K562 (cell line): ENCODE data around the gene CD72. TPM values are rescaled to one million over a fixed set of nuclear protein-coding genes. Genes with fewer than 3 reads are reported as not detected.

Source experiments
- MYNN ChIP-seq, 2 experiments: sonication (generic); formaldehyde crosslinking in 1 of 2; IDR thresholded peaks; 2 replicates each; pipeline versions ENCODE4 v1.5.0 to v1.6.1; 2016 to 2020; ENCODE audit warnings: antibody characterized with exemption in 1 of 2, missing genetic modification reagents in 1 of 2
- NONO ChIP-seq, 2 experiments: fragments of 200-400 bp in 1 of 2; fragments of 450-650 bp in 1 of 2; formaldehyde crosslinking in 1 of 2; IDR thresholded peaks; 2 replicates each; pipeline ENCODE4 v1.6.1; 2017; ENCODE audit warnings: low read depth in 2 of 2, mild to moderate bottlenecking in 2 of 2, moderate library complexity in 2 of 2, low read length in 1 of 2
- NR2C1 ChIP-seq, 2 experiments: fragments of 450-650 bp; IDR thresholded peaks; 2 replicates each; pipeline ENCODE4 v1.6.1; 2017; ENCODE audit warnings: mild to moderate bottlenecking in 2 of 2, antibody characterized with exemption in 1 of 2, inconsistent platforms in 1 of 2, missing compliant biosample characterization in 1 of 2, missing genetic modification characterization in 1 of 2
- SMC3 ChIP-seq: conservative IDR thresholded peaks from 2 replicates; pipeline ENCODE4 v1.6.1; 2011; ENCODE audit warnings: low read depth, low read length, improper control_type of control experiment; ENCODE audit not compliant: insufficient read depth
- ZNF695 ChIP-seq: fragments of 450-650 bp; formaldehyde crosslinking; IDR thresholded peaks from 2 replicates; pipeline ENCODE4 v1.4.0; 2020; ENCODE audit warnings: mild to moderate bottlenecking, moderate library complexity
- polyA plus RNA-seq, 8 experiments: library from polyadenylated mRNA; depleted of rRNA in 4 of 8; stranded (reverse) in 5 of 8; unstranded in 3 of 8; fragments of >200 nt; fragmentation: Nextera tagmentation in 2 of 8; fragmentation: Illumina TruSeq in 1 of 8; extraction: Ambion mirVana in 2 of 8; extraction: Trizol in 1 of 8; gene quantifications; 2 replicates each; pipeline versions ENCODE4 v1.2.1 to v1.2.3, GENCODE V29; 2011 to 2014; ENCODE audit warnings: inconsistent platforms in 1 of 8, missing spikeins in 1 of 8
- total RNA-seq, 7 experiments: library from RNA; depleted of rRNA in 6 of 7; stranded (reverse); fragments of >200 nt in 6 of 7; fragmentation: Illumina TruSeq in 2 of 7; extraction: Trizol in 2 of 7; gene quantifications; 2 replicates each; pipeline versions ENCODE4 v1.2.1 to v1.2.3, GENCODE V29; 2011 to 2021; ENCODE audit warnings: low replicate concordance in 1 of 7
- TF ChIP-seq, protein P1 (sequence below): fragments of 200-600 bp; sonication (generic); IDR thresholded peaks from one replicate; pipeline ENCODE4 v1.6.1; 2012; ENCODE audit warnings: mild to moderate bottlenecking, low read depth, low read length, inconsistent platforms
- TF ChIP-seq, protein P2 (sequence below): IDR thresholded peaks from 2 replicates; pipeline ENCODE4 v1.6.1; 2012; ENCODE audit warnings: low read depth, low read length, improper control_type of control experiment, borderline replicate concordance

Gene CD72
- total and polyA plus RNA-seq, 9 of the 15 experiments (the other 6 are each of a cell fraction or from before 2014, with no cell fraction given): 0.11 to 0.78 (median 0.27) TPM; not detected in 1

DNA sequence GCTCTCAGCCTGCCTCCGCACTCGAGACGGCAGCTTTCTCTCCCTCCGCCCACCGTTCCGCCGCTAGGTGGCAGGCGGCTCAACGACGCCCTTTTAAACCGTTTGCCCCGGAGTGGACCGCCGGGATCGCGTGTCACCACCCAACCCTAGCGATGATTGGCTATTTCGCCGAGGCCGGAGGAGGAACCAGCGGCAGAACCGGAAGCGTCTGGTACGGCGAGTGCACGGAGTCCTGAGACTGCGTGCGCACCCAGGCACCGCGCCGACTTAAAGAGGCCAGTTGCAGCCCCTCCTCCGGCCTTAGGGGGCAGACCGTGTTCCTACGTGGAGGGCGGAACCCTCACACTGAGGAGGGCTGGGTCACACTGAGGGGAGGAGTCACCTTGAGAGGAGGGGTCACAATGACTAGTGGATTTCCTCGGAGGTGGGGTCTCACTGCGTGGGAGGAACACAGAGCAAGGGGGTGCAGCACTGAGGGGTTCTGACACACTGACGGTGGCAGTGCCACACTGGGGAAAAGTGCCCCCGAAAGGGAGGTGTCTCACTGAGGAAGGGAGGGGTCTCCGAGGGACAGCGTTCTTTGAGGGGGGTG lies 14.1 kb downstream of the CD72 start (continued):
- TF ChIP-seq, protein P1, sequence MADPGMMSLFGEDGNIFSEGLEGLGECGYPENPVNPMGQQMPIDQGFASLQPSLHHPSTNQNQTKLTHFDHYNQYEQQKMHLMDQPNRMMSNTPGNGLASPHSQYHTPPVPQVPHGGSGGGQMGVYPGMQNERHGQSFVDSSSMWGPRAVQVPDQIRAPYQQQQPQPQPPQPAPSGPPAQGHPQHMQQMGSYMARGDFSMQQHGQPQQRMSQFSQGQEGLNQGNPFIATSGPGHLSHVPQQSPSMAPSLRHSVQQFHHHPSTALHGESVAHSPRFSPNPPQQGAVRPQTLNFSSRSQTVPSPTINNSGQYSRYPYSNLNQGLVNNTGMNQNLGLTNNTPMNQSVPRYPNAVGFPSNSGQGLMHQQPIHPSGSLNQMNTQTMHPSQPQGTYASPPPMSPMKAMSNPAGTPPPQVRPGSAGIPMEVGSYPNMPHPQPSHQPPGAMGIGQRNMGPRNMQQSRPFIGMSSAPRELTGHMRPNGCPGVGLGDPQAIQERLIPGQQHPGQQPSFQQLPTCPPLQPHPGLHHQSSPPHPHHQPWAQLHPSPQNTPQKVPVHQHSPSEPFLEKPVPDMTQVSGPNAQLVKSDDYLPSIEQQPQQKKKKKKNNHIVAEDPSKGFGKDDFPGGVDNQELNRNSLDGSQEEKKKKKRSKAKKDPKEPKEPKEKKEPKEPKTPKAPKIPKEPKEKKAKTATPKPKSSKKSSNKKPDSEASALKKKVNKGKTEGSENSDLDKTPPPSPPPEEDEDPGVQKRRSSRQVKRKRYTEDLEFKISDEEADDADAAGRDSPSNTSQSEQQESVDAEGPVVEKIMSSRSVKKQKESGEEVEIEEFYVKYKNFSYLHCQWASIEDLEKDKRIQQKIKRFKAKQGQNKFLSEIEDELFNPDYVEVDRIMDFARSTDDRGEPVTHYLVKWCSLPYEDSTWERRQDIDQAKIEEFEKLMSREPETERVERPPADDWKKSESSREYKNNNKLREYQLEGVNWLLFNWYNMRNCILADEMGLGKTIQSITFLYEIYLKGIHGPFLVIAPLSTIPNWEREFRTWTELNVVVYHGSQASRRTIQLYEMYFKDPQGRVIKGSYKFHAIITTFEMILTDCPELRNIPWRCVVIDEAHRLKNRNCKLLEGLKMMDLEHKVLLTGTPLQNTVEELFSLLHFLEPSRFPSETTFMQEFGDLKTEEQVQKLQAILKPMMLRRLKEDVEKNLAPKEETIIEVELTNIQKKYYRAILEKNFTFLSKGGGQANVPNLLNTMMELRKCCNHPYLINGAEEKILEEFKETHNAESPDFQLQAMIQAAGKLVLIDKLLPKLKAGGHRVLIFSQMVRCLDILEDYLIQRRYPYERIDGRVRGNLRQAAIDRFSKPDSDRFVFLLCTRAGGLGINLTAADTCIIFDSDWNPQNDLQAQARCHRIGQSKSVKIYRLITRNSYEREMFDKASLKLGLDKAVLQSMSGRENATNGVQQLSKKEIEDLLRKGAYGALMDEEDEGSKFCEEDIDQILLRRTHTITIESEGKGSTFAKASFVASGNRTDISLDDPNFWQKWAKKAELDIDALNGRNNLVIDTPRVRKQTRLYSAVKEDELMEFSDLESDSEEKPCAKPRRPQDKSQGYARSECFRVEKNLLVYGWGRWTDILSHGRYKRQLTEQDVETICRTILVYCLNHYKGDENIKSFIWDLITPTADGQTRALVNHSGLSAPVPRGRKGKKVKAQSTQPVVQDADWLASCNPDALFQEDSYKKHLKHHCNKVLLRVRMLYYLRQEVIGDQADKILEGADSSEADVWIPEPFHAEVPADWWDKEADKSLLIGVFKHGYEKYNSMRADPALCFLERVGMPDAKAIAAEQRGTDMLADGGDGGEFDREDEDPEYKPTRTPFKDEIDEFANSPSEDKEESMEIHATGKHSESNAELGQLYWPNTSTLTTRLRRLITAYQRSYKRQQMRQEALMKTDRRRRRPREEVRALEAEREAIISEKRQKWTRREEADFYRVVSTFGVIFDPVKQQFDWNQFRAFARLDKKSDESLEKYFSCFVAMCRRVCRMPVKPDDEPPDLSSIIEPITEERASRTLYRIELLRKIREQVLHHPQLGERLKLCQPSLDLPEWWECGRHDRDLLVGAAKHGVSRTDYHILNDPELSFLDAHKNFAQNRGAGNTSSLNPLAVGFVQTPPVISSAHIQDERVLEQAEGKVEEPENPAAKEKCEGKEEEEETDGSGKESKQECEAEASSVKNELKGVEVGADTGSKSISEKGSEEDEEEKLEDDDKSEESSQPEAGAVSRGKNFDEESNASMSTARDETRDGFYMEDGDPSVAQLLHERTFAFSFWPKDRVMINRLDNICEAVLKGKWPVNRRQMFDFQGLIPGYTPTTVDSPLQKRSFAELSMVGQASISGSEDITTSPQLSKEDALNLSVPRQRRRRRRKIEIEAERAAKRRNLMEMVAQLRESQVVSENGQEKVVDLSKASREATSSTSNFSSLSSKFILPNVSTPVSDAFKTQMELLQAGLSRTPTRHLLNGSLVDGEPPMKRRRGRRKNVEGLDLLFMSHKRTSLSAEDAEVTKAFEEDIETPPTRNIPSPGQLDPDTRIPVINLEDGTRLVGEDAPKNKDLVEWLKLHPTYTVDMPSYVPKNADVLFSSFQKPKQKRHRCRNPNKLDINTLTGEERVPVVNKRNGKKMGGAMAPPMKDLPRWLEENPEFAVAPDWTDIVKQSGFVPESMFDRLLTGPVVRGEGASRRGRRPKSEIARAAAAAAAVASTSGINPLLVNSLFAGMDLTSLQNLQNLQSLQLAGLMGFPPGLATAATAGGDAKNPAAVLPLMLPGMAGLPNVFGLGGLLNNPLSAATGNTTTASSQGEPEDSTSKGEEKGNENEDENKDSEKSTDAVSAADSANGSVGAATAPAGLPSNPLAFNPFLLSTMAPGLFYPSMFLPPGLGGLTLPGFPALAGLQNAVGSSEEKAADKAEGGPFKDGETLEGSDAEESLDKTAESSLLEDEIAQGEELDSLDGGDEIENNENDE: no peak
- TF ChIP-seq ZNF695 (CRISPR knock-in tag): no peak
- TF ChIP-seq SMC3: peak; percentile 42
- TF ChIP-seq NONO (IDR thresholded peaks at IDR 0.05; ENCODE audit: low read depth in 2 of 2, low read length in 1 of 2): no peak
- 0 out of 2 replicates have a peak, but pooled peaks have one; percentile 39 for TF ChIP-seq MYNN (IDR thresholded peaks at IDR 0.05)
- TF ChIP-seq MYNN (CRISPR knock-in tag; IDR thresholded peaks at IDR 0.05): no peak
- TF ChIP-seq, protein P2, sequence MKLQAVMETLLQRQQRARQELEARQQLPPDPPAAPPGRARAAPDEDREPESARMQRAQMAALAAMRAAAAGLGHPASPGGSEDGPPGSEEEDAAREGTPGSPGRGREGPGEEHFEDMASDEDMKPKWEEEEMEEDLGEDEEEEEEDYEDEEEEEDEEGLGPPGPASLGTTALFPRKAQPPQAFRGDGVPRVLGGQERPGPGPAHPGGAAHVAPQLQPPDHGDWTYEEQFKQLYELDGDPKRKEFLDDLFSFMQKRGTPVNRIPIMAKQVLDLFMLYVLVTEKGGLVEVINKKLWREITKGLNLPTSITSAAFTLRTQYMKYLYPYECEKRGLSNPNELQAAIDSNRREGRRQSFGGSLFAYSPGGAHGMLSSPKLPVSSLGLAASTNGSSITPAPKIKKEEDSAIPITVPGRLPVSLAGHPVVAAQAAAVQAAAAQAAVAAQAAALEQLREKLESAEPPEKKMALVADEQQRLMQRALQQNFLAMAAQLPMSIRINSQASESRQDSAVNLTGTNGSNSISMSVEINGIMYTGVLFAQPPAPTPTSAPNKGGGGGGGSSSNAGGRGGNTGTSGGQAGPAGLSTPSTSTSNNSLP: no peak
- TF ChIP-seq NR2C1 (IDR thresholded peaks at IDR 0.05): no peak
- 0 out of 2 replicates have a peak, but pooled peaks have one; percentile 11 for TF ChIP-seq NR2C1 (tag; IDR thresholded peaks at IDR 0.05)
